IPS DF 4.7 (cell line): Measurements from ENCODE around the gene LHFPL4.

Experiments used
- DNase-seq: peaks from one replicate; pipeline ENCODE4 v3.0.0-alpha.2; 2013; ENCODE audit warnings: low spot score; ENCODE audit errors: extremely low read depth

Gene LHFPL4

DNA sequence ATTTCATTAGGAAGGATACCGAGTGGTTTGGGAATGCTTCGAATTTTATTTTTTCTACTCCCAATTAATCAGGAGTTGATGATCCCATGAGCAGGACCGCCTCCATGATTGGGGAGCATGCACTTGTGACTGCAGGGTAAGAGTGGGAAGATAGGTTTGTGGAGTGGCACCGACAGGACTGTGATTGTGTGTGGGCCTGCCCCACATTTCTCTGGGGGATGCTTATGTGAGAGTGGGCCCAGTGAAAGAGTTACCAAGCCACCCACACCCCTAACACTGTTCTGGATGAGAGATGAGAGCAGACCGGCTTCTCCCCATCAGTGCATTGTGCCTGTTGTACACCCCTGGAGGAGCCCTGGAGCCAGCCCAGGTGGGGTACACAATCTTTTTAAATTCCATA lies 76.7 kb downstream of the LHFPL4 start:
- no peak for DNase-seq

DNA sequence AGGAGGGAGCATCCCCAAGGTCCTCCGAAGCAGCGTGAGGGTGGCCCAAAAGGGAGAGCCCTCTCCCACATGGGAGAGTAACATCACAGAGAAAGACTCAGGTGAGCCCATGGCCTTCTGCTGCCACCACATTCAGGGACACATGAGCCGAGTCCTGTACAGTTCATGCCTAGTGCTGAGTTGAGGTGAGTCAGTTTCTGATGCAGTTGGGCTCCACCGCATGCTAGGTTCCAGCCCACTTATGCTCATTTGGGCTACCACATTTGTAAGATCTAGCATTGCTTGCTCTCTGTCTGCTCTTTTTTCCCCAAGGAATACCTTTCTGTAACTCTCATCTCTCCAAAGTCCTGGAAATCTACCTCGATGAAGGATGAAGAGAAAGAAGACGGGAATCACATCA lies 79.1 kb downstream of the LHFPL4 start:
- DNase-seq: no peak

DNA sequence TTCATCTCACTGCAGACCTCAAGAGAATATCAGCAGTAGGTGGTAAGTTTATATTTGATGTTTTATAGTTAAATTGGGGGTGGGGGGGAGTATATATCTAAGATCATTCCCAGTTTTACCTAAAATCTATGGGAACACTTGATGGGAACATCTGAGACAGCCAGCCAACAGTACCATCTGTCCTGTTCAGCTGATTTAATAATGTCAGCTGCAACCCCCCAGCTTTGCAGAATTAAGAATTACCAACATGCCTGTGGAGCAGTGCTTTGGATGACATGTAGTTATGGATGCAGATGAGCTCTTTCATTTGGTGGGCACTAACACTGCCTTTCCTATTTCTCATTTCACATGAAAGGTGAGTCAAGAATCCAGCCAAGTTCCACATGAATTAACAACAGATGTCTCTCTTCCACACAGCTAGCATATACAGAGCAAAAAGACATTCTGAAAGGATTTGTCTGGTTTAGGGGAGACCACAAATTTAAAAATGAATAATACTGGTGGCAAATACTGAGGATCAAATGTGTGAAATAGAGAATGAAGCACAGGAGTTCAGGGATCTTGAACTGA lies 80.0 kb downstream of the LHFPL4 start:
- no peak for DNase-seq

DNA sequence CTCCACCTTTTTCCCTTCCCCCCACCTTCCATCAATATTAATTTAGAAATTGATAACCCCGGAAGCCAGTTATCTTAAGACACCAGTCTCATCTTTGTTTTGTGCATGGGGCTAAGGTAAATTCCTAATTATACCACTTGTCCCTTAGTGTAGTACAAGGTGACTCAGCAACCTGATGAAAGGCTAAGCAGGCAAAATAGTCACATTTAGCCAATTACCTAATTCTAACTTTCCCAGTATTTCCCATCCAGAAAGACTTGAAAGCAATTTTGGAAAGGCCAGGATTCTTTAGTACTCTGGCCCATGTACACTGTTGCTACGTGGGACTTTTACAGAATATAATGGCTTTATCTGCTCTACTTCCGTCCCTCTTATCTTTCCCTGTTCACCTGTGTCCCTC lies 83.6 kb downstream of the LHFPL4 start:
- DNase-seq: no peak

DNA sequence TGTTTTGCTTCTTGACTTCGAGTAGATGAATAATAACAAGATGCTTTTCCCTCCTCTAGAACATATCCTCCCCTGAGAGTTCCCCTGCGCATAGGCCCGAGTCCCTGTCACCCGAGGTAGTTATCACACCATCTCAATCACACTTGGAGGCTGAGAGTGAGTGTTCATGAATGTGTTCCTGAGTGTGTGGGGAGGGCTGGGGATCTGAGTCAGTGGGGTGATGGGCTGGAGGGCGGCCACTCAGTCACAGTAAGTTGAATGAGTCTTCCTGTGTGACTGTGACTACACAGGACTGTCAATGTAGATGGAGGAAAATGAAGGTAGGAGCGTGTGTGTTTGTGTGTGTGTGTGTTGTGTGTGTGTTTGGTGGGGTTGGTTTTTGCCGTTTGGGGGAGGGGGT lies 85.2 kb downstream of the LHFPL4 start:
- no peak for DNase-seq

DNA sequence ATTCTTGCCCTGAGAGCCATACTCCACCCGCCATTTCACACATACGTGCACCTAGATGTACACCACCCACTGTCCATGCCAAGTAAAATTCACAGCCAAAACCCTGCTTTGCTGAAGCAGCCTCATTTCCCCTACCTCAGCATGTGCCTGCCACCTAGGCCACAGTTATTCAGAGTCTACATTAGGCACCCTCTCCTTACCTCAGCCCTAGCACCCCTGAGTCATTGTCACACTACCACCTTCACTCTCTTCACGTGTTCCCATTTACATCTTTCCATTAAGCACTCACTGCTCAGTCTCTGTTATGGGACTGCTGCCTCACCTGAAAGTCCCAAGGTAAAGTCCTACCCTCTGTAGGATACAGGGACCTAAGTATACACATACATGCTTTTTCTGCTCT lies 86.2 kb downstream of the LHFPL4 start:
- no peak for DNase-seq

DNA sequence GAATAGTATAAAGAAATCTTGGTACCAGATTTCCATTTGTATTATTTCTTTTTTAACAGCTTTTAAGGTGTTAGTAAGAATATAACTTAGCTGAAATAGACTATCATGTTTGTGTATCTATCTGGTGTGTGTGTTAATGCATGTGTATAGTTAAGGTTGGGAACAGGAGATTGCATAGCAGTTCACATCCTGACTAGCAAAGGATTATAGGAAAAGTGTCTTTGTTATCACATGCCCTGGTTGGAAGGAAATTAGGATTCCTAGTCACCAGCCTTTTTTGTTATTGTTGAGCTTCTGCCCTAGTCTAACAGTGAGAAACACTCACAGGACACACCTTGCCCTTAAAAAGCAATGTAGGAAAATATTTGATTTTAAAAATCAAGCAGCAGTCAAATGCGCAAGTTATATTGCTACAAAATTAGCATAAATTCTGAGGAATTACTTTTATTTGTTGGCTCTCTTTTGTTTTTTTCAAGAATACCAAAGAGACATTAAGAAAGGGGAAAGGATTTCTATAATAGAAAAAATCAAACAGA lies 98.0 kb downstream of the LHFPL4 start:
- DNase-seq: no peak

DNA sequence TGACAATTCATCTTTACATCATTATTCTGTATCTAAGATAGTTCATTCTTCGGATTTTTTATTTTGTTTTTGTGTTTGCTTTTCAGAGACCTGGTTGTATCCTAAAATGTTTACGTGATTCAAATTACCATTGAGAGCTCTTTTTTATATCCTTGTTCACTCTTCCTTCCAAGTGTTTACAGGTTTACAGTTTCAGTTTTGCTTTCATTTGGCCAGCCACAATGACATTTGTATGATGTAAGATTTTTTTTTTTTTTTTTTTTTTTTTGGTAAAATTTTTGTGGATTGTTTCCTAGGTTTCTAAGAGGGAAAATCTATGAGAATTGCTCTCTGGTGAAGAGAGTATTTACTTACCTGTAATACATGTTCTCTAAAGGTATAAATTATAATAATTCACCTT lies 101.2 kb downstream of the LHFPL4 start:
- DNase-seq: no peak

DNA sequence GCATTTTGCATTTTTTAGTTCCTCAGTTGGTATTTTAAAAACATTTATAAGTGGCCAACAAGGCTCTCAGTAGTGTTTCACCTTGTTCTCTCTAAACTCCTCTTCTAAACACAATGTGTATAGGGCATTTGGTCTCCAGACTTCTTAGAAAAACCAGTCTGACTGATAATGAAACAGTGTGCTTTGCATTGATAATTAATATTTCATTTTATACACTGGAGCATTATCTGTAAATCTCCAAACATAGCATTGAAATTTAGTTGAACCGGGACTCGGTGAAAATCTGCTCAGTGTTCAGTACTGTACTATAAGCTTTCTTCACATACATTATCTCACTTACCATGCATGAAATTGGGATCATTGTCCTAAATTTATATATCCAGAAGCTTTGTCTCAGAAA lies 102.6 kb downstream of the LHFPL4 start:
- DNase-seq: no peak

DNA sequence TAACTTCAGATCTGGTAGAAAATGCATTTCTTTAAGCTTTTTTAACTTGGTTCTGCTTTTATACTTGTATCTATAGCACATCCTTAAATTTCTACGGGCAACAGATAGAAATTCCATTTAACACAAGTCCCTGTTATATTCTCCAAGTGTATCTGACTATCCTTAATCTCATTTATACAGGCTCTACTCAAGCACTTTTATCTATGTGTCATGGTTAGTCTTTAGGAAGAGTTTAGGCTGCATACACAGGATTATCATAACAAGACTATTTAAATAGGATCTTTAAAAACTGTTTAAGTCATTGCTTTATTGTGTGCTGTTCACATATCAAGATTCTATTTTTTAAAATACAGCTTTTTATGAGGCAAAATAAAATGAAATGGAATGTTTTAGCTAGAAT lies 103.5 kb downstream of the LHFPL4 start:
- DNase-seq: no peak

DNA sequence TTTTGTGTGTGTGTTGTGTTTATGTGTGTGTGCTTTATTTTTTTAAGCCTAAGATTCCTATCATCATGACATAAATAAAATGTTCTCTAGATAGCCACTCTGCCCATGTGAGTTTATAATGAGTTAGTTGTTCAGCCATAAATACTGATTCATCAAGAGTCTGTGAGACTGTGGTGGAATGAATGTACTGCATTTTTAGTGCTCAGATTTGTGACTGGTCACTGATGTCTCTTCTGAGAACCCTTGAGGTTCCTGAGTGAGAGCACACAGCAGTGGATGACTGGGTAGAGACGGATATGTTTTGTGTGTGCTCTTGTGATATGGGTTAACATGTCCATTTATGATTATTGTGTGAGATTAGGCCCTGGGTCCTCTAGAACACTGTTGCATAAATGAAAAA lies 105.0 kb downstream of the LHFPL4 start:
- DNase-seq: no peak
